Esophagus muscularis mucosa (tissue), 4 donors: ENCODE results near the gene GSDME. TPM values are rescaled to one million over a fixed set of nuclear protein-coding genes. Genes with fewer than 3 reads are reported as not detected.
A peak's percentile ranks its signal among the peaks of the same experiment; 100 is the strongest.

ENCODE experiments used
- DNase-seq: peaks from one replicate; pipeline ENCODE4 v3.0.0-alpha.2; 2017; ENCODE audit errors: extremely low spot score
- H3K27ac ChIP-seq, 4 donors: fragments of 200-600 bp; sonication (generic); replicated peaks in 1 of 4; 1 replicate in 3 of 4; 2 replicates in 1 of 4; pipeline ENCODE4 v1.5.1; 2016 to 2019; ENCODE audit warnings: mild to moderate bottlenecking in 1 of 4
- H3K27me3 ChIP-seq, 4 donors: fragments of 200-600 bp; sonication (generic); one replicate each; pipeline versions ENCODE4 v1.5.1 to v1.6.0; 2016 to 2019
- H3K36me3 ChIP-seq, 4 donors: fragments of 200-600 bp; sonication (generic); one replicate each; pipeline ENCODE4 v1.5.1; 2016 to 2019
- H3K4me1 ChIP-seq, 4 donors: fragments of 200-600 bp; sonication (generic); one replicate each; pipeline ENCODE4 v1.5.1; 2016 to 2019
- H3K4me3 ChIP-seq, 4 donors: fragments of 200-600 bp; sonication (generic); 1 replicate in 2 of 4; 2 replicates in 2 of 4; pipeline ENCODE4 v1.5.1; 2016 to 2019; ENCODE audit warnings: mild to moderate bottlenecking in 4 of 4, moderate library complexity in 1 of 4
- H3K9me3 ChIP-seq, 4 donors: fragments of 200-600 bp; sonication (generic); 1 replicate in 3 of 4; 2 replicates in 1 of 4; pipeline ENCODE4 v1.5.1; 2016 to 2019
- EP300 ChIP-seq: sonication (generic); formaldehyde crosslinking; IDR thresholded peaks from one replicate; pipeline ENCODE4 v1.6.1; 2017; ENCODE audit warnings: antibody characterized with exemption
- POLR2A ChIP-seq: fragments of 450-650 bp; IDR thresholded peaks from one replicate; pipeline ENCODE4 v1.6.1; 2017; ENCODE audit warnings: antibody characterized with exemption, moderate library complexity, mild to moderate bottlenecking, low read depth
- POLR2AphosphoS5 ChIP-seq, 2 donors: sonication (generic); formaldehyde crosslinking; IDR thresholded peaks; one replicate each; pipeline ENCODE4 v1.6.1; 2017; ENCODE audit warnings: antibody characterized with exemption in 2 of 2
- WGBS: methylation state at CpG from one replicate; pipeline ENCODE4 v1.1.5; 2018; 5-methylcytosine and 5-hydroxymethylcytosine counted together
- intact Hi-C: fragments of 100-400 bp; cut with DNase I; formaldehyde crosslinking; loops from one replicate; pipeline ENCODE4 v1.15.1; 2023
- total RNA-seq, 4 donors: library from RNA; depleted of rRNA; stranded (reverse); fragments of >200 nt; gene quantifications; one replicate each; pipeline versions ENCODE4 v1.1.0 to v1.2.1, GENCODE V29; 2016
- TF ChIP-seq, protein P1 (sequence below), 3 experiments: fragments of 200-600 bp in 2 of 3; fragments of 450-650 bp in 1 of 3; sonication (generic) in 2 of 3; IDR thresholded peaks; one replicate each; pipeline ENCODE4 v1.5.1; 2017 to 2019; ENCODE audit warnings: antibody characterized with exemption in 3 of 3, mild to moderate bottlenecking in 2 of 3, moderate library complexity in 1 of 3

Gene GSDME
- total RNA-seq, 4 donors from 2014 or later = 6.5 to 12.2 (median 11.0) TPM

GRCh38 chr7:24713039-24713793 is 44.0 kb downstream of the GSDME start:
- Histone ChIP-seq H3K36me3 (peaks cover 0 to 21% (median 4%) of the 10 kb centered on the region in 4 donors), H3K4me3 (no peak overlapping the region), H3K9me3 (no peaks in the 10 kb centered on the region), H3K4me1 (no peaks in the 10 kb centered on the region), H3K27ac (no peak overlapping the region), H3K27me3 (no peaks in the 10 kb centered on the region)
- TF ChIP-seq POLR2AphosphoS5 (IDR thresholded peaks at IDR 0.05) (no peak), EP300 (no peak), POLR2A (no peak)
- TF ChIP-seq, protein P1, sequence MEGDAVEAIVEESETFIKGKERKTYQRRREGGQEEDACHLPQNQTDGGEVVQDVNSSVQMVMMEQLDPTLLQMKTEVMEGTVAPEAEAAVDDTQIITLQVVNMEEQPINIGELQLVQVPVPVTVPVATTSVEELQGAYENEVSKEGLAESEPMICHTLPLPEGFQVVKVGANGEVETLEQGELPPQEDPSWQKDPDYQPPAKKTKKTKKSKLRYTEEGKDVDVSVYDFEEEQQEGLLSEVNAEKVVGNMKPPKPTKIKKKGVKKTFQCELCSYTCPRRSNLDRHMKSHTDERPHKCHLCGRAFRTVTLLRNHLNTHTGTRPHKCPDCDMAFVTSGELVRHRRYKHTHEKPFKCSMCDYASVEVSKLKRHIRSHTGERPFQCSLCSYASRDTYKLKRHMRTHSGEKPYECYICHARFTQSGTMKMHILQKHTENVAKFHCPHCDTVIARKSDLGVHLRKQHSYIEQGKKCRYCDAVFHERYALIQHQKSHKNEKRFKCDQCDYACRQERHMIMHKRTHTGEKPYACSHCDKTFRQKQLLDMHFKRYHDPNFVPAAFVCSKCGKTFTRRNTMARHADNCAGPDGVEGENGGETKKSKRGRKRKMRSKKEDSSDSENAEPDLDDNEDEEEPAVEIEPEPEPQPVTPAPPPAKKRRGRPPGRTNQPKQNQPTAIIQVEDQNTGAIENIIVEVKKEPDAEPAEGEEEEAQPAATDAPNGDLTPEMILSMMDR (IDR thresholded peaks at IDR 0.05) = no peak
- 89% methylated on average over 12 of the region's 12 CpGs for WGBS
- peak; percentile 66 for DNase-seq
- intact Hi-C loops = no loop called here

DNA sequence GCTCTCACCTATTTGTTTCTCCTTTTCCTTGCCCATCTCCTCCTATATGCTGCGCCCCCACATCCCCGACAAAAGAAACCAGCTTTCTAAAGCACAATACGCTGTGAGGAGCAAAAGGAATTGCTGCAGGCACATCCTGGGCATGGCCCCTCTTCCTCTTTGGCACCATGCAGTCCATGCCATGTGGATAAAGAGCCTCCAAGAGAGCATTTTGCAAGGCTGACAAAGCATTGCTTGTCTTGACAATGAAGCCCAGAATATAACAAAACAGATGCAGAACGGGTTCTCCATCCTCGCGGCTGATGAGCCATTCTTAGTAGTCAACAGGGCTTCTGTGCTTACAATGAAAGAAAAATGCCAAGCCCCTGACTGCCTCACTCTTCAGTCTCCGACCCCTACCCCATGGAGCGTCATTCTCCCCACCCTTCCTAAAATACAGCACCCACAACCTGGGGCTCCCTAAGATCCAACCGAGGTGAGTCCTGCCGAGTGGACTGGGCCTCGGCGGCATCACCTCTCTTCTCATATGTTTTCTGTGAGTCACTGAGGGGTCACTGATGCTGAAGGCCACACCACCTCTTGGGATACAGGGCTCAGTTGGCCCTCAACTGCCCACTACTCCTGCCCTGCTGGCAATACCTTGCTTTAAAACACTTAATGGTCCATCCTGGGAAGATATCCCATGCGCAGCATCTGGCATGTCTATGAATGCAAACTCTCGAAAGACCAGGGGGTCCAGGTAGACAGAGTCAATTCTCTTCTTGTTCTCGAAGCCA is 47.5 kb downstream of the GSDME start:
- TF ChIP-seq, protein P1 (IDR thresholded peaks at IDR 0.05) = no peak
- TF ChIP-seq EP300 (no peak), POLR2A (no peak), POLR2AphosphoS5 (IDR thresholded peaks at IDR 0.05) (no peak)
- peak; percentile 68 for DNase-seq
- Histone ChIP-seq H3K9me3 (no peaks in the 10 kb centered on the region), H3K27ac (no peak overlapping the region), H3K4me3 (no peak overlapping the region), H3K36me3 (peaks cover 0 to 7% (median 4%) of the 10 kb centered on the region in 4 donors), H3K4me1 (peaks cover 0 to 2% (median 0%) of the 10 kb centered on the region in 4 donors), H3K27me3 (no peaks in the 10 kb centered on the region)
- intact Hi-C loops = no loop called here
- WGBS = 95% methylated on average over 15 of the region's 15 CpGs

DNA sequence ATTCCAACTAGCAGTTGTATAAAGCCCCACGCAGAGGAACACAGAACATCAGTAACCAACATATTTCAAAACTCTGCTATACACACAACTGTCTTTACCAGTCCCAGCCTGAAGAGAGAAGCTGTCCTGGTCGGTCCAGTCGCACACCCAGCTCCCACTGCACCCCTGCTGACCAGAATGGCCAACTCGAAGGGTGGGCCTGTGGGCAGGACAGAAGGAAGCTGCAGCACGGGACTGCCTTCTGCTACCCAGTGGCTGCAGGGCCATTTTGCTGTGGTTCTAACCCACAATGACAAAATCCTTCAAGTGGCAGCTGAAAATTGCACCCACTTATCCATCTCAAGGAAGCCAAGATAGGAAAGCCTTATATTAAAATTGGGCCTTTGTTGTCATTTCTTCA is 48.2 kb downstream of the GSDME start:
- Histone ChIP-seq H3K36me3 (peaks cover 0 to 7% (median under 1%) of the 10 kb centered on the region in 4 donors), H3K4me3 (no peak overlapping the region), H3K27ac (no peak overlapping the region), H3K4me1 (peaks cover 0 to 2% (median 0%) of the 10 kb centered on the region in 4 donors), H3K9me3 (no peaks in the 10 kb centered on the region), H3K27me3 (no peaks in the 10 kb centered on the region)
- 90% methylated on average over 5 of the region's 5 CpGs for WGBS
- DNase-seq = peak; percentile 72
- intact Hi-C loops = no loop called here
- TF ChIP-seq, protein P1 (IDR thresholded peaks at IDR 0.05) = no peak
- TF ChIP-seq POLR2AphosphoS5 (IDR thresholded peaks at IDR 0.05) (no peak), POLR2A (no peak), EP300 (no peak)

GRCh38 chr7:24707988-24708615 is 49.2 kb downstream of the GSDME start:
- TF ChIP-seq POLR2A = no peak
- TF ChIP-seq POLR2AphosphoS5 (IDR thresholded peaks at IDR 0.05) = no peak
- TF ChIP-seq, protein P1 (IDR thresholded peaks at IDR 0.05) = no peak
- no peak for TF ChIP-seq EP300
- H3K36me3 ChIP-seq = peaks cover 0 to 7% (median 0%) of the 10 kb centered on the region in 4 donors
- DNase-seq = peak; percentile 83
- H3K27ac ChIP-seq = no peak overlapping the region
- peaks cover 0 to 4% (median 3%) of the 10 kb centered on the region in 4 donors for H3K4me1 ChIP-seq
- no peaks in the 10 kb centered on the region for H3K27me3 ChIP-seq
- WGBS = 58% methylated on average over 9 of the region's 9 CpGs
- H3K4me3 ChIP-seq = no peak overlapping the region
- H3K9me3 ChIP-seq = no peaks in the 10 kb centered on the region
- intact Hi-C loops = no loop called here
